ENCODE data around the gene EID1.
"Not testable (repeated sequence)": the region's sequence is repeated elsewhere in the genome, so short reads cannot be mapped to it uniquely, and the experiment has no call there.

Gene EID1

GRCh38 chr15:48891232-48891765 is 13.4 kb downstream of the EID1 start:
- H3K27me3 ChIP-seq (ENCODE audit: control insufficient read depth, insufficient read depth, low read length): no peaks in the 10 kb centered on the region
- H3K36me3 ChIP-seq (ENCODE audit: insufficient read depth, low read length): no peaks in the 10 kb centered on the region
- no peaks in the 10 kb centered on the region for H3K9me3 ChIP-seq (replicated peaks; ENCODE audit: low read length)
- no peak overlapping the region for H3K9ac ChIP-seq (ENCODE audit: low read depth, low read length)
- no peak overlapping the region for H3K4me2 ChIP-seq (ENCODE audit: low read length)
- H3K4me3 ChIP-seq (ENCODE audit: low read length): no peak overlapping the region
- peaks cover 9% of the 10 kb centered on the region for H3K4me1 ChIP-seq (ENCODE audit: control insufficient read depth, insufficient read depth, low read length)

GRCh38 chr15:48893311-48893710 is 15.4 kb downstream of the EID1 start:
- no peaks in the 10 kb centered on the region for H3K27me3 ChIP-seq (ENCODE audit: control insufficient read depth, insufficient read depth, low read length)
- H3K36me3 ChIP-seq (ENCODE audit: insufficient read depth, low read length): no peaks in the 10 kb centered on the region
- no peak overlapping the region for H3K9ac ChIP-seq (ENCODE audit: low read depth, low read length)
- no peak overlapping the region for H3K4me3 ChIP-seq (ENCODE audit: low read length)
- peaks cover 20% of the 10 kb centered on the region for H3K4me1 ChIP-seq (ENCODE audit: control insufficient read depth, insufficient read depth, low read length)
- H3K4me2 ChIP-seq (ENCODE audit: low read length): no peak overlapping the region
- H3K9me3 ChIP-seq (replicated peaks; ENCODE audit: low read length): no peaks in the 10 kb centered on the region

GRCh38 chr15:48896869-48897814 is 19.2 kb downstream of the EID1 start:
- peak overlapping the region; percentile 57 for H3K4me3 ChIP-seq (ENCODE audit: low read length)
- no peaks in the 10 kb centered on the region for H3K36me3 ChIP-seq (ENCODE audit: insufficient read depth, low read length)
- no peaks in the 10 kb centered on the region for H3K27me3 ChIP-seq (ENCODE audit: control insufficient read depth, insufficient read depth, low read length)
- no peaks in the 10 kb centered on the region for H3K9me3 ChIP-seq (replicated peaks; ENCODE audit: low read length)
- peak overlapping the region; percentile 79 for H3K4me2 ChIP-seq (ENCODE audit: low read length)
- H3K4me1 ChIP-seq (ENCODE audit: control insufficient read depth, insufficient read depth, low read length): peaks cover 11% of the 10 kb centered on the region
- peak overlapping the region; percentile 62 for H3K9ac ChIP-seq (ENCODE audit: low read depth, low read length)

DNA sequence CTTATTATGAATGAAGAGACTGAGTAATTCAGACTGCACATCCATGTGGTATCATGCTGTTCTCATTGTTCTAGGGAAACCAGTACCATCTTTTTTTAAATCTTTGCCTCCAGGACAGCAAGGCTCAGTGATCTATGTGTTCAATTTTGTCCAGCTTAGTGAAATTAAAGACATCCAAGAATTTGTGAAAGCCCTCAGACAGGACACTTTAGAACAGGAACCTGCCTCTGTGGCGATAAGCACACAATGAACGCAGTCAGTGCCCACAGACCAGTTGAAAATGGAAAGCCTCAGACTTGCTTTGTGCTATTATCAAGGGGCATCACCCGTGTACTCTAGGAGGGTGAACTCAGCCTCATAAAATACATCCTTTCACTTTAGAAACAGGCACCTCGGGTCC is 20.1 kb downstream of the EID1 start:
- no peak overlapping the region for H3K4me3 ChIP-seq (ENCODE audit: low read length)
- H3K4me2 ChIP-seq (ENCODE audit: low read length): peak overlapping the region; percentile 79
- no peaks in the 10 kb centered on the region for H3K9me3 ChIP-seq (replicated peaks; ENCODE audit: low read length)
- no peaks in the 10 kb centered on the region for H3K27me3 ChIP-seq (ENCODE audit: control insufficient read depth, insufficient read depth, low read length)
- H3K36me3 ChIP-seq (ENCODE audit: insufficient read depth, low read length): no peaks in the 10 kb centered on the region
- H3K4me1 ChIP-seq (ENCODE audit: control insufficient read depth, insufficient read depth, low read length): peaks cover 11% of the 10 kb centered on the region
- no peak overlapping the region for H3K9ac ChIP-seq (ENCODE audit: low read depth, low read length)

DNA sequence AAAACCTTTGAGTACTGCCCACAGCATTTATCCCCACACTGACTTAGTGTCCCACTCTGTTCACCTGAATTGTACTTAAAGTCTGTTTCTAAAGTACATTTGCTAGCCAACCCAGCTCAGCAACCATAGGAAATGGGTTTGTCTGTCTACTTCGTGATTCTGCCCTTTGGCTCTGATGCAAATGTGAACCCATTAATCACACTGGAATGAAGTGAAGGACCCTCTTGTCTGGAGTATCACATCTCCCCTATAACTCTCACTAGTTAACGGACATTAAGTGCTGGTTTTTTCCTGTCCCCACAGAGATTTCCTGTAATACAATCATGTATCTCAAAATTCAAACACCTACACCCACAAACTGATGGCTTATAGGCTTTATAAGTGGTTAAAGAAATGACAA is 20.5 kb downstream of the EID1 start:
- H3K4me3 ChIP-seq (ENCODE audit: low read length): no peak overlapping the region
- no peak overlapping the region for H3K4me2 ChIP-seq (ENCODE audit: low read length)
- H3K4me1 ChIP-seq (ENCODE audit: control insufficient read depth, insufficient read depth, low read length): peaks cover 11% of the 10 kb centered on the region
- no peaks in the 10 kb centered on the region for H3K27me3 ChIP-seq (ENCODE audit: control insufficient read depth, insufficient read depth, low read length)
- no peak overlapping the region for H3K9ac ChIP-seq (ENCODE audit: low read depth, low read length)
- no peaks in the 10 kb centered on the region for H3K9me3 ChIP-seq (replicated peaks; ENCODE audit: low read length)
- no peaks in the 10 kb centered on the region for H3K36me3 ChIP-seq (ENCODE audit: insufficient read depth, low read length)

DNA sequence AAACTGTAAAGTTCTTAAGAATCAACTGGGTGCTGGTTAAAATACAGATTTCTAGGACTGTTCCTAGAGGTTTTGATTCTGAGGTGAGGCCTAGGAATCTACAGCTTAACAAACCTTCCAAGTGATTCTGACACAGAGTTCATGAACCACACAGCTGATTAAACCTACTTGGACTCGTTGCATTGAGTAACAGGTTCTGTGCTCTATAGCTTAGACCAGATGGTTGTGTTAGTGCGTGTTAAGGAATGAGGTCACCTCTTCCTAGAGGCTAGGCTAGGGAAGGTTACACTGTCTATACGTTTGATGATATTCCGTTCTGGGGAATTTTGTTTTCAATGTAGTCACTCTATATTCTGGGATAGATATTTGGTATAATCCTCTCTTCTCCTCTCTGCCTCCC is 21.9 kb downstream of the EID1 start:
- Histone ChIP-seq H3K9ac (ENCODE audit: low read depth, low read length) (no peak overlapping the region), H3K4me2 (ENCODE audit: low read length) (no peak overlapping the region), H3K36me3 (ENCODE audit: insufficient read depth, low read length) (no peaks in the 10 kb centered on the region), H3K4me3 (ENCODE audit: low read length) (no peak overlapping the region), H3K27me3 (ENCODE audit: control insufficient read depth, insufficient read depth, low read length) (no peaks in the 10 kb centered on the region), H3K4me1 (ENCODE audit: control insufficient read depth, insufficient read depth, low read length) (peaks cover 11% of the 10 kb centered on the region), H3K9me3 (replicated peaks; ENCODE audit: low read length) (no peaks in the 10 kb centered on the region)

GRCh38 chr15:48904758-48905157 is 26.8 kb downstream of the EID1 start:
- Histone ChIP-seq H3K9me3 (replicated peaks; ENCODE audit: low read length) (no peaks in the 10 kb centered on the region), H3K4me1 (ENCODE audit: control insufficient read depth, insufficient read depth, low read length) (no peaks in the 10 kb centered on the region), H3K36me3 (ENCODE audit: insufficient read depth, low read length) (no peaks in the 10 kb centered on the region), H3K4me2 (ENCODE audit: low read length) (no peak overlapping the region), H3K9ac (ENCODE audit: low read depth, low read length) (no peak overlapping the region), H3K4me3 (ENCODE audit: low read length) (no peak overlapping the region), H3K27me3 (ENCODE audit: control insufficient read depth, insufficient read depth, low read length) (no peaks in the 10 kb centered on the region)

GRCh38 chr15:48905216-48905615 is 27.3 kb downstream of the EID1 start:
- no peaks in the 10 kb centered on the region for H3K4me1 ChIP-seq (ENCODE audit: control insufficient read depth, insufficient read depth, low read length)
- no peaks in the 10 kb centered on the region for H3K9me3 ChIP-seq (replicated peaks; ENCODE audit: low read length)
- no peaks in the 10 kb centered on the region for H3K36me3 ChIP-seq (ENCODE audit: insufficient read depth, low read length)
- no peaks in the 10 kb centered on the region for H3K27me3 ChIP-seq (ENCODE audit: control insufficient read depth, insufficient read depth, low read length)
- no peak overlapping the region for H3K4me3 ChIP-seq (ENCODE audit: low read length)
- no peak overlapping the region for H3K9ac ChIP-seq (ENCODE audit: low read depth, low read length)
- no peak overlapping the region for H3K4me2 ChIP-seq (ENCODE audit: low read length)

DNA sequence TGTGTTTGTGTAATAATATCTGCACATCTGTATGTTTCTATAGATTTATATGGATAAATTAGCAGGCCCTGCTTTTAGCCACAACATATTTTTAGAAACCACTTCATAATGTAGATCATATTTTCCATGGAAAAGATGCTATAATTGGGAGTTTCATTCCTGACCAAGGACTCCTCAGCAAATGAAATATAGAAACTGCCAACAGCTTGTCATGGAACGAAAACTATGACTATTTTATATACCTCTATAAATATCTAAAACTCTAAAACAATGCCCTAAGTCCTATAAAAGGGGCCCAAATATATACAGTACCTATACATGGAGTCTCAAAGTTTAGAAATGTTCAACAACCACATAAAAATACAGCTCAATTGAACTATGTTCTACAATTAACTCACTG is 27.9 kb downstream of the EID1 start:
- Histone ChIP-seq H3K9me3 (replicated peaks; ENCODE audit: low read length) (no peaks in the 10 kb centered on the region), H3K9ac (ENCODE audit: low read depth, low read length) (no peak overlapping the region), H3K4me3 (ENCODE audit: low read length) (no peak overlapping the region), H3K4me1 (ENCODE audit: control insufficient read depth, insufficient read depth, low read length) (no peaks in the 10 kb centered on the region), H3K36me3 (ENCODE audit: insufficient read depth, low read length) (no peaks in the 10 kb centered on the region), H3K4me2 (ENCODE audit: low read length) (no peak overlapping the region), H3K27me3 (ENCODE audit: control insufficient read depth, insufficient read depth, low read length) (no peaks in the 10 kb centered on the region)

- H3K9me3 ChIP-seq (replicated peaks; ENCODE audit: low read length); H3K4me3 ChIP-seq (ENCODE audit: low read length); H3K36me3 ChIP-seq (ENCODE audit: insufficient read depth, low read length); H3K4me2 ChIP-seq (ENCODE audit: low read length); H3K27me3 ChIP-seq (ENCODE audit: control insufficient read depth, insufficient read depth, low read length); H3K4me1 ChIP-seq (ENCODE audit: control insufficient read depth, insufficient read depth, low read length); H3K9ac ChIP-seq (ENCODE audit: low read depth, low read length): not testable (repeated sequence)
Observed at GRCh38 chr15:48909313-48909712, 31.4 kb downstream of the EID1 start.

GRCh38 chr15:48910554-48910953 is 32.6 kb downstream of the EID1 start:
- H3K4me2 ChIP-seq (ENCODE audit: low read length); H3K9ac ChIP-seq (ENCODE audit: low read depth, low read length); H3K36me3 ChIP-seq (ENCODE audit: insufficient read depth, low read length); H3K4me1 ChIP-seq (ENCODE audit: control insufficient read depth, insufficient read depth, low read length); H3K27me3 ChIP-seq (ENCODE audit: control insufficient read depth, insufficient read depth, low read length); H3K4me3 ChIP-seq (ENCODE audit: low read length); H3K9me3 ChIP-seq (replicated peaks; ENCODE audit: low read length): not testable (repeated sequence)

- Histone ChIP-seq H3K4me3 (ENCODE audit: low read length) (no peak overlapping the region), H3K4me2 (ENCODE audit: low read length) (no peak overlapping the region), H3K27me3 (ENCODE audit: control insufficient read depth, insufficient read depth, low read length) (peaks cover 4% of the 10 kb centered on the region), H3K9me3 (replicated peaks; ENCODE audit: low read length) (no peaks in the 10 kb centered on the region), H3K36me3 (ENCODE audit: insufficient read depth, low read length) (no peaks in the 10 kb centered on the region), H3K4me1 (ENCODE audit: control insufficient read depth, insufficient read depth, low read length) (no peaks in the 10 kb centered on the region), H3K9ac (ENCODE audit: low read depth, low read length) (no peak overlapping the region)
Observed at GRCh38 chr15:48913141-48913540, 35.2 kb downstream of the EID1 start.

Data from skeletal muscle satellite cell (primary cell).